GM18858 (cell line): ENCODE results near the gene ISG15.
A peak's percentile ranks its signal among the peaks of the same experiment; 100 is the strongest.
"Not testable (repeated sequence)": the region's sequence is repeated elsewhere in the genome, so short reads cannot be mapped to it uniquely, and the experiment has no call there.

Experiments
- ATAC-seq: cut with Tn5 transposase; IDR thresholded peaks from one replicate; pipeline ENCODE4 v1.9.1; 2021; ENCODE audit not compliant: unreplicated experiment

The ISG15 gene

GRCh38 chr1:1026599-1027413, 13.5 kb downstream of the ISG15 start:
- no peak for ATAC-seq

DNA sequence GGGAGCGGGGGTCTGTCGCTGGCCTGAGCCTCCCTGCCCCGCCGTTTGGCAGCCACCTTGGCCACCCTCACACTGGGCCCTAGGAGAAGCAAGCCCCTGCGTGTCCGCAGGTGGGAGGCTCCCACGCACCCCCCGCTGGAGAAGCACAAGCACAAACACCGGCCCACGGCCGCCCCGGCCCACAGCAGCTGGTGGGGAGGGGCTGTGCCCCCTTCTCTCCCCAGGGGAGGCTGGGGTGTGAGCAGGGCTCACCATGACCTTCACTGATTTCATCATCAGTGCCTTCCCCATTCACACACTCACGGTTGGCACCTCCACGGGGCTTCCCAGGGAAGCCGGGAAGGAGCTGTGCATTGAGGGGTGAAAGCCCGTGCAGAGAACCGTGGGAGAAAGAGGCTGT, 14.5 kb downstream of the ISG15 start:
- no peak for ATAC-seq

- ATAC-seq, result not testable (repeated sequence)
Observed at GRCh38 chr1:1030867-1031658, 17.8 kb downstream of the ISG15 start.

DNA sequence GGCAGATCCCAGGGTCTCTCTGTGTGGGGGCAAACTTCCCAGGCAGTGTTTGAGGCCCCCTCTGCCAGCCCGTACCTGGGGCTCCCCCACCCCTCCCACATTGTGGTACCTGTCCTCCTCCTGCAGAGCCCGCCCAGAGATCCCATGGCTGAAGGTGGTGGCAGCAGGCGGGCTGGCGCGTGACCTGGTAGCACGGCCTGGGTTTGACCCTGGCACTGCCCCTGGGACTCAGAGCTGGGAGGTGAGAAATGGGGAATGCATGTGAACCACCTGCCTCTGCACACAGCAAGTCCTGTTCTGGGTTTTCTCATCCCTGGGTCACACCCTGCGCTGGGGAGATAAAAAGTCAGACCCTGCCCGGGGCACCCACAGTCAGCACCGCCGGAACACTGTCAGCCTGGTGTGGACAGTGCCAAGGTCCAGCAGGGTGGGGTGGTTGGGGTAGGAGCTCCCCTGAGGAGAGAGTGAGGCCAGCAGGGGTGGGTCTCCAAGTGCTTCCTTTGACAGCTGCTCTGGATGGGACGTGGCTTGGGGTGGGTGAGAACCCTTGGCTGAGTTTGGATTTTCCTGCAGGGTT, 18.4 kb downstream of the ISG15 start:
- no peak for ATAC-seq

DNA sequence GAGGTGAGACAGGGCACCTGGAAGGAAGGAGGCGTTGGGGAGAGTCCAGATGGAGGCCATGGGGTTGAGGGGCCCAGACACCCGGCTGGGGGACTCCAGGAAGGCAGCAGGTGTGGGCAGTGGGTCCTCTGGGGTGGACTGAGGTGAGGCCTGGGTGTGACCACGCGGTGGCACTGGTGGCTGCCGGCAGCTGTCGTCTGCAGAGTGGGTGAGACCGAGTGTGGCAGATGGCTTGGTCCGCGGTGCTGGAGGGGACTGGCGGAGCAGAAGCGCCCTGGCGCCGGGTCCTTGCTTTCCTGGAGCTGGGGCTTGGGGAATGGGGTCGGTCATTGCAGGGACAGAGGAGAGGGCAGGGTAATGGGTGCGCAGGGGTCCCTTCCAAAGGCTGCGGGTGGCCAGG, 19.1 kb downstream of the ISG15 start:
- ATAC-seq, result no peak

- peak; percentile 64 for ATAC-seq
Observed at GRCh38 chr1:1033009-1033587, 19.8 kb downstream of the ISG15 start.

GRCh38 chr1:1033731-1034438, 20.6 kb downstream of the ISG15 start:
- no peak for ATAC-seq

DNA sequence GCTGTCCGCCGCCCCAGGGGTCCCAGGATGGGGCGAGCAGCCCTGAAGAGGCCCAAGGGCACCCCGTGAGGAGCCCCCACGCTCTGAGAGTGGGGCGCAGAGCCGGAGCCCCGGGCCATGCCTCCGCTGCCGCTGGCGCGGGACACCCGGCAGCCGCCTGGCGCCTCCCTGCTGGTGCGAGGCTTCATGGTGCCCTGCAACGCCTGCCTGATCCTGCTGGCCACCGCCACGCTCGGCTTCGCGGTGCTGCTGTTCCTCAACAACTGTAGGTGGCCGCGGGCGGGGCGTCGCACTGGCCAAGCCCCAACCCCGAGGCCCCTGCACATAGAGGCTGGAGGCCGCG, 21.1 kb downstream of the ISG15 start:
- no peak for ATAC-seq

- no peak for ATAC-seq
Observed at GRCh38 chr1:1035291-1035943, 22.1 kb downstream of the ISG15 start.

DNA sequence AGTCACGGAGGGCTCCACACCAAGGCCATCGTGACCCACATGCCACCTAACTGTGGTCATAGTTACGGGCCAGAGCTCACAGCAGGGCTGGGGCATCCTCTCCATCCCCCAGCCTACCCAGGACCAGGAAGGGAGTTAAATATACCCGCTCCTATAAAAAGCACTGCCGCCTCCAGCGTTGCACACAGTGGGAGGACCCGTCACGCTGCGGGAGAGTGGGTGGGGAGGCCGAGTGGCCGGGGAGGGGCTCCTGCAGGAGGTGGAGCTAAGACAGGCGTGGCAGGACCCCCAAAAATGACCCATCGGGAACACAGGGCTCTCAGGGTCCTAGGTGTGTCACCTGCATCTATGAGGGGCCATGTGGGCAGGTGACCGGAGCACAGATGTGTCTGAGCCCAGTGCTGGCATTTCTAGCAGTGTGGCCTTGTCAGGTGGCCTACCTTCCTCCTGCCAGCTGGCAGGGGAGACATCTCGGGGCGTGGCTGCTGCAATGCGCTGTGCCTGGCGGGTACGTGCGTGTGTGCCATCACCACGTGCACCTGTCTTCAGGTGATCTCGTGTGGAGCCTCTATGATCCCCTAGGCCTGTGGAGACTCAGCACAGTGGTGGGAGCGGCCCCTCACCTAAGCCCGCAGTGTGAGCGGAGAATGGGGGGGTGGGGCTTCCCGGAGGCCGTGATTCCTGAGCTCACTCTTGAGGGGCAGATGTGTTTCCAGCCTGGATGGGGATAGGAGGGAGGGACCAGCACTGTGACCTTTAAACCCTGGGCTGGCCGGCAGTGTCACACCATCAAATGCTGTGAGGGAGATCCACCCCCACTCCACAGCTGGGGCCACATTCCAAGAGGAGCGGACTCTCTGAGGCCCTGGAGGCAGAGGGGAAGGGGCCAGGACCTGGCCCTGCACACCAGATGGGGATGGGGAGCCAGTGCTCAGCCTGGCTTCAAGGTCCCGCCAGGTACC, 24.4 kb downstream of the ISG15 start:
- ATAC-seq, result no peak

- no peak for ATAC-seq
Observed at GRCh38 chr1:1038694-1039093, 25.4 kb downstream of the ISG15 start.

DNA sequence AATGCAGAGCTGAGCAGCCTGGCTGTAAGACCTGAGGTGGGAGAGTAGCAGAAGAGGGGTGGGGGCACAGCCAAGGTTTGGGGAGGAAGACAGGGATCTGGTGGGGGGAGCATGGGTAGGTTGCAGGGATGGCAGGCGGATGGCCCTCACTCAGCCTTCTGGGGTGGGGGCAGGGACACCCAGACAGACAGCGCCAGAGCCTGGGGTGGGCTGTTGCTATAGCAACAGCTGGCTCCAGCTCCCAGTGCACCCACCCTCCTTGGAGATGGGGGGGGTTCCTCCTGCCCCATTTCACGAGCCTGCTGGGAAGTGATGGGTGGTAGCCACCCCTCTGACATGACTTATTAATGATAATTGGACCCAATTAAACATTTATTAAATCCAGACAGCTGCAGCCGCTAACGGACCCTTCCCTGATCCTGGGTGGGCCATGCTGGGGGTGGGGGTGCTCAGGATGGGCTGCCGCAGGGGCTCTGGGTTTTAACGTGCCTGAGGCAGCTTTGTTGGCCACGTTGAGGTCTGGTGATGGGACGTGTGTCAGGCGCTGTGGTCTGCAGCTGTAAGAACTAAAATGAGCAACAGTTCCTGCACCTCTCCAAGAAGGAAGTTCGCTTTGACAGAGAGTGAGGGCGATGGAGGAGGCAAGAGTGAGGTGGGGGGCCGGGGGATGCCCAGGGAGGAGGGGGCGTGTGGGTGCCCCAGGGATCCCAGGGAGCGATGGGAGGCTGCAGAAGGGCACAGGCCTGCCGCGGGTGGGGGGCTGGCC, 26.0 kb downstream of the ISG15 start:
- no peak for ATAC-seq

- ATAC-seq, result no peak
Observed at GRCh38 chr1:1040004-1040991, 27.0 kb downstream of the ISG15 start.

GRCh38 chr1:1041092-1041523, 27.8 kb downstream of the ISG15 start:
- ATAC-seq, result no peak

DNA sequence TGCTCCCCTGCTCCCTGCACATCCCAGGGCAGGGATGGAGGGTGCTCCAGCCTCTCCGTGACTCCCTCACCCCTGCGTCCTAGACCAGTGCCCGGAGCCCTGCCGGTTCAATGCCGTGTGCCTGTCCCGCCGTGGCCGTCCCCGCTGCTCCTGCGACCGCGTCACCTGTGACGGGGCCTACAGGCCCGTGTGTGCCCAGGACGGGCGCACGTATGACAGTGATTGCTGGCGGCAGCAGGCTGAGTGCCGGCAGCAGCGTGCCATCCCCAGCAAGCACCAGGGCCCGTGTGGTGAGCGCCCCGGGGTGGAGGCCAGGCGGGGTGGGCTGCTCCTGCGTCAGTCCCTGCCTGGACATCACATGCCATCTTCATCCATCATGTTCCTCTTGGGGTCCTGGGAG, 28.6 kb downstream of the ISG15 start:
- no peak for ATAC-seq

GRCh38 chr1:1042835-1043234, 29.5 kb downstream of the ISG15 start:
- ATAC-seq, result no peak

DNA sequence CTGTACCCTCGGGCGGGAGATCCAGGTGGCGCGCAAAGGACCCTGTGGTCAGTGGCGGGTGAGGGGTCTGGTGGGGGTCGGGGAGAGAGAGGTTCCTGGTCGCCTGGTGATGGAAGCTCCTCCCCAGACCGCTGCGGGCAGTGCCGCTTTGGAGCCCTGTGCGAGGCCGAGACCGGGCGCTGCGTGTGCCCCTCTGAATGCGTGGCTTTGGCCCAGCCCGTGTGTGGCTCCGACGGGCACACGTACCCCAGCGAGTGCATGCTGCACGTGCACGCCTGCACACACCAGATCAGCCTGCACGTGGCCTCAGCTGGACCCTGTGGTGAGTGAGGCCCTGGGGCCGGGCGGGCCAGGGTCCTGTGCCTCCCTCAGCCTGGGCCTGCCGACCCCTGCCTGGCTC, 30.1 kb downstream of the ISG15 start:
- no peak for ATAC-seq
